ENCODE results near the gene DENND4A.

- TF ChIP-seq CTCF (IDR thresholded peaks at IDR 0.05), result no peak
- no peak for TF ChIP-seq POLR2A (IDR thresholded peaks at IDR 0.05)
These were observed 4.6 kb upstream of the DENND4A start for GRCh38 chr15:65796610-65797078.
